Stimulated activated CD4-positive, alpha-beta T cell treated with anti-CD3 and anti-CD28 coated beads, Interleukin-4, amount 100 ng/mL, for 24 hours (primary cell): ENCODE results near the gene TWIST2.

Experiments
- DNase-seq: peaks from one replicate; pipeline ENCODE4 v3.0.0-alpha.2; 2020

Gene TWIST2

GRCh38 chr2:238875101-238875470 lies 27.2 kb downstream of the TWIST2 start:
- DNase-seq = no peak

GRCh38 chr2:238875471-238876231 lies 27.8 kb downstream of the TWIST2 start:
- DNase-seq = no peak

- DNase-seq = no peak
These were observed 28.3 kb downstream of the TWIST2 start for GRCh38 chr2:238876232-238876630.

DNA sequence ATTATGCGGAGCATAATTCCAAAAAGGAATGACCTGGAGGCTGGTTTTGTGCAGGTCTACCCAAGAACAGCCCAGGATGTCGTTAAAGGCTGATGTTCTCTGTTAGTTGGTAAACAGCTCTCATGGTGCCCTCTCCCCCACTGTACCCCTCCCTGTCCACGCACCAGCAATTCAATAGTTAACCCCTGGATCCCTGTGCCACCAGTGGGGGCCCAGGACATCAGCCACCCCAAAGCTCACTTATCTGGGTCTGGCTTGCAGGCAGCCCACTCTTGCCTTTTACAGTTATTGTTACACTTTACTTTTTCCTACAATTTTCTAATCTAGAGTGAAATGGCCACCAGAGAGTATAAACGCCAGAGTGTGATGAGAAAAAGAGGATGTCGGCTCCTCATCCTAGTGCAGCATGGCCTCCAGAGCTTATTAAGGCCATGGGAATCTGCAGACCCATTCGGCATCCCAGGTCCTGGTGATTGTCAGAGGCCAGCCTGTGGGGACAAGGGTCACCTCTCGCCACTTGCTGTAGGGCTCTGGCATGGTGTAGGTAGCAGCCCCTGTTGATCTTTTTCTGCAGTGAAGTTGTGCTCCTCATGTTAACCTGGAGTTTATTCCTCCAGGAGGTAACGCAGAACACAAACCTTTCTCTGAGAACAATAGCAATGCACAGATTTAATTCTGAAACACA lies 30.3 kb downstream of the TWIST2 start:
- DNase-seq = no peak

DNA sequence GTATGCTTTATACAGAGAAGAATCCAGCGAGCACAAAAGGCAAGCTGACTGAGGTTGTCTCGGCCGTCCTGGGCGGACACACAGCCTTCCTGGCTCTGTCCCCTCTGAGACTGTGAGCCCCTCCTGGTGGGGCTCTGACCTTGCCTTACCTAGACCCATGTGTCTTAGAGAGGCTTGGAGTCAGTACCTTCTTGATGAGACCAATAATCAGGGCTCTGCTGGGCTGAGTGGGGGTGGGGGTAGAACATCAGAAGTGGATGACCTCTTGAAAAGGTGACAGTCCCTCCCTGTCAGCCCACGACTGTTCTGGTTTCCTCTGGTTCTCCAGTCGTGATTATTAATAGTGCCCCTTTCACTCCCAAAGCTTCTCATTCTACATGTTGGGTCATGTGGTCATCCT lies 31.2 kb downstream of the TWIST2 start:
- no peak for DNase-seq

DNA sequence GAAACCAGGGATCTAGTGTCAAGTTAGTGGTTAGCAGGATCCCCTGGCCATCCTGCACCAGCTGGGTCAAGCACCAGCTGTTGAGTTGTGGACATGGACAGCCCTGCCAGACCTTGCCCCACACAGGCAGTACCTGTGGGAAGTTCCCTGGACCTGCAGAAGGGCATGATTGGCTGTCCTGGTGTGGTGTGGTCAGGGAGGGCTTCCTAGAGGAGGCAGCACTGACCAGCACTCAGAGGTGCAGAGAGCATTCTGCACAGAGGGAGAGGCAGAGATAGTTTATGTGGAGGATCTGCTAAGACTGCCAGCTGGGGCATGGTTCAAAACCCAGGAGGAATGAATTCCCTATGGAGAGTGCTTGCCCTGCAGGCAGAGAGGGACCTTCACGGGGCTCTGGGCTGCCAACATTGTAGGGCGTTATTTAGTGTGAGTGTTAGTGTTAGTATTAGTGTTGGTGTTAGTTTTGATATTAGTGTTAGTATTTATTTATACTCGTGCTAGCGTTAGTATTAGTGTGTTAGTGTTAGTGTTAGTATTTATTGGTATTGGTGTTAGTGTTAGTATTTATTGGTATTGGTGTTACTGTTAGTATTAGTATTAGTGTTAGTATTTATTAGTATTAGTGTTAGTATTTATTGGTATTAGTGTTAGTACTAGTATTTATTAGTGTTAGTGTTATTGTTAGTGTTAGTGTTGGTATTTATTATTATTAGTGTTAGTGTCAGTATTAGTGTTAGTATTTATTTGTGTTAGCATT lies 31.9 kb downstream of the TWIST2 start:
- DNase-seq = no peak

- no peak for DNase-seq
These were observed 33.6 kb downstream of the TWIST2 start for GRCh38 chr2:238881353-238882081.

GRCh38 chr2:238882082-238882755 lies 34.3 kb downstream of the TWIST2 start:
- no peak for DNase-seq

- no peak for DNase-seq
These were observed 35.6 kb downstream of the TWIST2 start for GRCh38 chr2:238883421-238883901.

DNA sequence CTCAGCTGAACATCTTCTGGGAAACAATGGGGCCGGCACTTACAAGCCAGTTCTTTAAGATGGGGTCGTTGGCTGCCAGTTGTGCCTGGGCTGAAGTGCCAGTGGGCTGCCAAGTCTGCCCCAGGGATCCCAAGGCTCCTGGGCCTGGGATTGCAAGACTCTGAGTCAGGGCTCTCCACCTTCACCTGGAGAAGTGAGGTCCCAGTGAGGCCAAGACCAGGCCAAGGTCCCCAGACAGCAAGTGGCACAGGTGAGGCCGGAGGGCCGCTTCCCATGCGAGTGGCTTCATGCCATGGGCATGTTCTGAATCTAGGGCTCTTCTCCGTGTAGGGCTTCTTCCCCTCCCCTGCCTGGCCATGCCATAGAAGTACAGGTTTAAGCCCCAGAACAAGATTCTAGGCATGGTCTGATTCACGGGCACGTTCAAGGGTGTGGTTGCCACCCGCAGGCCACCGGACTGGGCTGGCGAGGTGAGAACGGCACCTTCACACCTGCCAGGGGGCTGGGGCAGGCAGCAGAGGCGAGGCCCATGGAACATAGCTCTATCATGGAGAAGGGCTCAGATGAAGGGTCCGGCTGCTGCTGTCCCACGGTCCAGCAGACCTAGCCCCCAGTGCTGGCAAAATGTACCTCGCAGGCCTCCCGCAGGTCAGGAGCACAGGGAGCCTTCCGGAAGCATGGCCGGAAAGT lies 36.4 kb downstream of the TWIST2 start:
- no peak for DNase-seq

- no peak for DNase-seq
These were observed 37.0 kb downstream of the TWIST2 start for GRCh38 chr2:238884812-238885408.

GRCh38 chr2:238886453-238887094 lies 38.7 kb downstream of the TWIST2 start:
- DNase-seq = no peak

GRCh38 chr2:238887616-238888015 lies 39.7 kb downstream of the TWIST2 start:
- no peak for DNase-seq

- no peak for DNase-seq
These were observed 40.9 kb downstream of the TWIST2 start for GRCh38 chr2:238888781-238889180.

DNA sequence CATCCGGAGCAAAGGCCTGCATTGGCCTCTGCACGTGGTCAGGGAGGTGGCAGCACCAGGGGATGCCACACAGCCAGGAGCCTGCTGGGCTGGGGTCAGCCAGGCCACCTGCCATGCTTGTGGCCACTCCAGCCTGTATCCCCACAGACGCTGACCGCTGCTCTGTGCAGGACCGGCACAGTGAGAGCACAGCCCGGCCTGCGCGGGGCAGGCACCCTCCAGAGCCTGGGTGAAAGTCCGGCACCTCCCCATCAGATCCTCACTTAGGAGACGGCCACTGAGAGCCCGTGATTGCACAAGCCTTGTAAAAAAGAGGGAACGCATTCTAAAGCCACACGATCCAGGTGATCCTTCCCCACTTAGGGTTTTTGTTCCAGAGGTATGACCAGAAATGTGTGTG lies 42.2 kb downstream of the TWIST2 start:
- DNase-seq = no peak

- DNase-seq = no peak
These were observed 43.0 kb downstream of the TWIST2 start for GRCh38 chr2:238890618-238891456.

DNA sequence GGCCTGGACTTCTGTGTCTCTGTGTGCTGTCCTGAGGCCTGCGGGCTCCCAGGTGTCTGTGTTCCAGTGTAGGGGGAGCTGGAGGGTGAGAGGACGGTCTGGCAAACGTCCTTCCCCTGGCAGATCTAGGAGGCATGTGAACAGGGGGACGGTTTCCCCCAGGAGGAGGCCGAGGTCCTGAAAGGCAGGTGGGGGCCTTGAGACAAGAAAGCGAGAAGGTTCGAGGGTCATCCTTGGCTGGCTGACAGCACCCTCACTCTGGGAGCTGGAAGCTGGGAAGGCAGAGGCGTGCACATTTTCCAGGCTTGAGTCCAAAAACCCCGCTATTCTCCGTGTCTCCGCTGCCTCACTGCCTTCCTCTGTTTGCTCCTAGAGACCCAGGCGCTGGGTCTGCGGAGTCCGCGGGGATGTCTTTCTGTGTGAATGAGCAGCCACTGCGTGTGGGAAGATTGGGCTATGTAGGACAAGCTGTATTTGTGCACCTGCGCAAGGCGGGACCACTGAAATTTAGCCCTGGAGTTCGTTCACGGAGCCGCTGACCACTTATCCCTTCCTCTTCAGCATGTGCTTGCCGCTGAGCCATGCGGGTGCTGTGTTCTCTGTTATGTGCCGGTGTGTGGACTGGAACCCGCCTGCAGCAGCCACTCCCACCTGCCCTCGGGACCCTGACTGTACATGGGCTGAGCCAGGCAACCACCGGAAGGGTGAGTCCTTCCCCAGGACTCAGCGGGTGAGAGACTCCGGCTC lies 43.7 kb downstream of the TWIST2 start:
- DNase-seq = no peak

DNA sequence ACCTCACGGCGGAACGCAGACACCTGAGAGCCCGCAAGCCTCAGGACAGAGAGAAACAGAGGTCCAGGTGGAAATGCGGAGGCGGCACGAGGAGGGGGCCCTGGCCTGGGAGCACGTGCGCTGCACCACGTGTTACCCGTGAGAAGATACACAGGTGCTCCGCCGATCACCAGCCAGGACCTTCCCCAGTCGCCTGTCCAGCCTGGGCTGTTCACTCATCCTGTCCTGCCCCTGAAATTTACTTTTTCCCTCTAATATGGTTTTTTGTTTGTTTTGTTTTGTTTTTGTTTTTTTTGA lies 44.3 kb downstream of the TWIST2 start:
- DNase-seq = no peak

GRCh38 chr2:238892796-238893195 lies 44.9 kb downstream of the TWIST2 start:
- DNase-seq = no peak
